ENCODE results near the gene SLX4IP.

SLX4IP gene

DNA sequence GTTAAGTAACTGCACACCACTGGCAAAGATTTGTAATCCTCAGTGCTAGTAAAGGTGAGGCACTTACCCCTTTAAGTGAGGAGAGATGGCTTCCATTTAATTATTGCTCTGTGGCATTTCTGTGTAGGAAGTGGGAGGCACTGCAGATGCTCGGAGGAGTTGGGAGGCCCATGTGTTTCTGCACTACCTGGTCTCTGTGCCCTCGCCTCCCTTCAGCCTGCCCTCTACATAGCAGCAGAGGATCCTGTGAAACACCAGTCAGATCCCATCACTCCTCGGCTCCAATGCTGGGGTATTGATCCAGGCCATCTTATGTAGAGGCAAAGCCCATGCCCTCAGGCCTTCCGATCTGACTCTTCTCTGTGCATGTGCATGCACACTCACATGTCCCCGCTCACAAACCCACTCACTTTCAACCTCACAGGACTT, 67.0 kb downstream of the SLX4IP start:
- no peak overlapping the region for H3K27ac ChIP-seq
- TF ChIP-seq, protein P1, sequence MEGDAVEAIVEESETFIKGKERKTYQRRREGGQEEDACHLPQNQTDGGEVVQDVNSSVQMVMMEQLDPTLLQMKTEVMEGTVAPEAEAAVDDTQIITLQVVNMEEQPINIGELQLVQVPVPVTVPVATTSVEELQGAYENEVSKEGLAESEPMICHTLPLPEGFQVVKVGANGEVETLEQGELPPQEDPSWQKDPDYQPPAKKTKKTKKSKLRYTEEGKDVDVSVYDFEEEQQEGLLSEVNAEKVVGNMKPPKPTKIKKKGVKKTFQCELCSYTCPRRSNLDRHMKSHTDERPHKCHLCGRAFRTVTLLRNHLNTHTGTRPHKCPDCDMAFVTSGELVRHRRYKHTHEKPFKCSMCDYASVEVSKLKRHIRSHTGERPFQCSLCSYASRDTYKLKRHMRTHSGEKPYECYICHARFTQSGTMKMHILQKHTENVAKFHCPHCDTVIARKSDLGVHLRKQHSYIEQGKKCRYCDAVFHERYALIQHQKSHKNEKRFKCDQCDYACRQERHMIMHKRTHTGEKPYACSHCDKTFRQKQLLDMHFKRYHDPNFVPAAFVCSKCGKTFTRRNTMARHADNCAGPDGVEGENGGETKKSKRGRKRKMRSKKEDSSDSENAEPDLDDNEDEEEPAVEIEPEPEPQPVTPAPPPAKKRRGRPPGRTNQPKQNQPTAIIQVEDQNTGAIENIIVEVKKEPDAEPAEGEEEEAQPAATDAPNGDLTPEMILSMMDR (IDR thresholded peaks at IDR 0.05): no peak
- DNase-seq (ENCODE audit: low spot score): no peak
- H3K4me3 ChIP-seq: peak overlapping the region; percentile 33

DNA sequence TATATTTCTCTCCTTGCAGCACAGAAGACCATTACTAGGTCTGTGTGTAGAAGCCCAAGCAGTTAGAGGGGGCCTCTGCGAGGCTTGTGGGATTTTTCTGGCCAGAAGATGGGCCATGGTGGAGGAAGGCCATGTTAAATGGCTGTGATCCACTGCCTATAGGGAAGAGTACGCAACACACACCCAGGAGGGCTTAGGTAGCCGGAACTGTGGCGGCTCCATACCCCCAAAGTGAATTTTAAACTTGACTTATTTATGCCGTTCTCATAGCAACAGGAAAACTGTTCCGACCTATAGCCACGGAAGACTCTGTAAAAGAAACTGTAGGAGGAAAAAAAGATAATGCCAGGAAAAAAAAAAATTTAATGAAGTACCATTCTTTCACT, 69.5 kb downstream of the SLX4IP start:
- TF ChIP-seq, protein P1 (IDR thresholded peaks at IDR 0.05): no peak
- Histone ChIP-seq H3K27ac (peak overlapping the region; percentile 33 to 79), H3K4me3 (no peak overlapping the region)
- DNase-seq (ENCODE audit: low spot score): no peak

DNA sequence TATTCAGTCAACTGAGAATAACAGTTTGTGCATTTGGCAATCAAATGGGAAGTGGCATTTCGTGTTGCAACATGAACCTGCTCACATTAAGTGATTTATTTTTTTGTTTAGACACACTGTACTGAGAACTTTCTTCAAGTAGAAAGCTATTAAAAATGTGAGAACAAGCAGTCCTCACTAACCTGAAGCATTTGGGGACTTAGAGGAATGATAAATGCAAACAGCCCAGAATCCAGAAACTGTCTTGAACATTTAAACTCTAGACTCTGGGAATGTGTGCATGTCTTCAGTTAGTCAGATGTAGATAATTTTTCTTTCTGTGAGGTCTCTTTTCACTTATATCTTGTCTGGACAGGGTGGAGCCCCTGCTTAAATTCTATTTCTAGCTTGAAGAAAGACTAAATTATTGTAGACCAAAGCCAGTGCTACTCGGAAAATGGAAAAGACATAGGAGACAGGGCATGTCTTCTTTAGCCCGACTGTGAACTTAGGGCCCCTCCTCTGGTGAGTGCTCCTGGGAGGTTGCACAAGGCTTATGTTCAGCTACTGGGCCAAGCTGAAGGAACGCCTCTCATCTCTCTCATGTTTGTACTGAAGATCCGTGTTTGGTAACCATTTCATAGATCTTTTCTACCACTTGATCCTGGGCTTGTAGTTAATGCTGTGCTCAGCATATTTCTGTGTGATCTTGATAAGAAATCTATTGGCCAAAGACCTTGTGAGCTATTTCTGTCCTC, 70.1 kb downstream of the SLX4IP start:
- TF ChIP-seq, protein P1 (IDR thresholded peaks at IDR 0.05): no peak
- H3K4me3 ChIP-seq: no peak overlapping the region
- peak overlapping the region; percentile 6 to 79 for H3K27ac ChIP-seq
- DNase-seq (ENCODE audit: low spot score): no peak

DNA sequence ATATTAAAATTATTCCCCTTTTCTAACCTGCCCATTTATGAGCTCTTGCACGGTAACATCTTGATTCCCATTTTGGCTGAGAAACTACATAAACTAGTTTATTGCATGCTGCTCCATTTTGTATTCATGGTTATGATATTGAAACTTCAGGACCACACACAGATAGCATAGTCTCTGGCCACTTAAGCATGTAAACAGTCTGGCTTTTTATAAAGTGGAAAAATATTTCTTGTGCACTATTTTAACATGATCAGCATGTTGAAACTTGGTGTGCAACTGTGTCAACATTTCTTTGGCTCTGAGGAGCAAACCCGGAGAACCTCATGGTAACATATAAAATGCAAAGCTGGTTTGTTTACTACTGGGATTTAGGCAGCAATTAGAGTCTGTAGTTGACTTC, 70.7 kb downstream of the SLX4IP start:
- DNase-seq (ENCODE audit: low spot score): no peak
- Histone ChIP-seq H3K4me3 (no peak overlapping the region), H3K27ac (peak overlapping the region; percentile 6 to 59)

DNA sequence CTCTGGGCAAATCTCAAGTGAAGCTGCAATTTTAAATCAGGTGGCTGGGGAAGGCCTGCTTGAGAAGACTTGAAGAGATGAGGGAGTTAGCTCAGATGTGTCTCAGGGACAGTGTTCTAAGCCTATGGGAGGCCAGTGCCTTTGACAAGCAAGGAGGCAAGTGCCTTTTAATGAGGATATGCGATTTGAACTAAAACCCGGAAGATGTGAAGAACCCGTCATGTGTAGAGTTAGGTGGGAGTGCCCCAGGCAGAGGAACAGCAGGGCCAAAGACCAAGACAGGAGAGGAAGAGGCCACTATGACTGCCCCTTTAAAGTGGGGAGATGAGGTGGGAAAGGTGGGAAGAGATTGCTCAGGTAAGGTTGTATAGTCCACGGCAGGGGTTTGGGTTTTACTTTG, 71.9 kb downstream of the SLX4IP start:
- peak overlapping the region in 1 of 2 donors; percentile 59 for H3K27ac ChIP-seq
- H3K4me3 ChIP-seq: no peak overlapping the region
- TF ChIP-seq, protein P1 (IDR thresholded peaks at IDR 0.05): no peak
- no peak for DNase-seq (ENCODE audit: low spot score)

More for the DNA sequence above, 70.7 kb downstream of the SLX4IP start:
- TF ChIP-seq, protein P1 (IDR thresholded peaks at IDR 0.05): no peak

DNA sequence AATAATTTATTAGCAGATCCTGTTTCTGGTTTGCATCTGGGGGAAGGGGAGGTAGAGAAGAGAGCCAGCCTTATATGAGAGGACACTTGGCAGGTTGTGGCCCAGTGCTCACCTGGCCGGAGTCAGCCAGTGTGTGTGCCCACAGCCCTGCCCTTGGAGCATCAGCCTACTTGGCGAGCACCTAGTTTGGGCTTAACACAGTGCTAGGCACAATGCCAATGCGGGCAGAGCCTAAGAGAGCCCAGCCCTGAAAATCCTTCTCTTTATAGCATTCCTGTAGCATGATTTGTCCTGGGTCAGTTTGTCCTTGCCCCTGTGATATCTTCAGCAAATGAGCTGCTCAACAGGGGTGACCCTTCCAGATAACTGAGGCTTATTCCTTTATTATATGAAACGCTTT, 73.0 kb downstream of the SLX4IP start:
- Histone ChIP-seq H3K4me3 (peak overlapping the region; percentile 23), H3K27ac (peak overlapping the region; percentile 43 to 84)
- DNase-seq (ENCODE audit: low spot score): no peak
- TF ChIP-seq, protein P1 (IDR thresholded peaks at IDR 0.05): no peak
